HepG2 (cell line): ENCODE data around the gene COA3. TPM values are rescaled to one million over a fixed set of nuclear protein-coding genes. Genes with fewer than 3 reads are reported as not detected.

Experiments
- ATAC-seq: fragments of 200-7000 bp; cut with Tn5 transposase; 3 replicates; pipeline ENCODE4 v1.9.1; 2020; ENCODE audit warnings: mild to moderate bottlenecking, moderate library complexity
- BruUV-seq: library from RNA; stranded (reverse); fragments of 400-500 nt; replicated peaks from 2 replicates; lab custom pipeline; 2021; lab: Mats Ljungman, UMichigan
- CTCF ChIA-PET: fragments of 300-600 bp; formaldehyde crosslinking; extraction: SDS; loops from one replicate; lab custom pipeline; 2021; ENCODE audit warnings: low total read pairs, inconsistent platforms, low intra/inter-chr PET ratio; lab: Yijun Ruan, JAX
- POLR2A ChIA-PET: fragments of 350-600 bp; sonication (Branson Sonifier 250); formaldehyde crosslinking; loops from one replicate; lab custom pipeline; 2020; ENCODE audit warnings: antibody characterized with exemption, inconsistent platforms; lab: Yijun Ruan, JAX
- DNase-seq: peaks from one replicate; pipeline ENCODE4 v3.0.0-alpha.2; 2015; ENCODE audit warnings: low spot score
- FAIRE-seq: peaks from 3 replicates; lab custom pipeline; 2011; peaks lifted over from hg19 to GRCh38; lab: Jason Lieb, UNC
- H2AFZ ChIP-seq: one replicate; pipeline ENCODE4 v1.6.1; 2011; ENCODE audit warnings: low read length, inconsistent platforms
- H3K27ac ChIP-seq: fragments of 300-600 bp; 3 replicates; pipeline ENCODE4 v1.8.0; 2011; ENCODE audit warnings: mixed run types, mild to moderate bottlenecking, mixed read lengths, low read length, inconsistent platforms; ENCODE audit not compliant: insufficient read depth; ENCODE audit errors: extremely low read length
- H3K27me3 ChIP-seq, 2 experiments: fragments of 200-600 bp in 1 of 2; 2 replicates in 1 of 2; 3 replicates in 1 of 2; pipeline versions ENCODE4 v1.6.0 to v1.8.0; 2011; ENCODE audit warnings: low read length in 2 of 2, mild to moderate bottlenecking in 2 of 2, moderate library complexity in 2 of 2, inconsistent platforms in 1 of 2; ENCODE audit not compliant: insufficient read depth in 2 of 2, control insufficient read depth in 1 of 2
- H3K36me3 ChIP-seq, 2 experiments: fragments of 200-600 bp in 1 of 2; replicated peaks in 1 of 2; 2 replicates in 1 of 2; 3 replicates in 1 of 2; pipeline versions ENCODE4 v1.5.1 to v1.8.0; 2011; ENCODE audit warnings: low read length in 2 of 2, inconsistent platforms in 1 of 2; ENCODE audit not compliant: insufficient read depth in 2 of 2, control insufficient read depth in 1 of 2
- H3K4me1 ChIP-seq: 2 replicates; pipeline ENCODE4 v1.5.1; 2012; ENCODE audit warnings: low read length, inconsistent platforms; ENCODE audit not compliant: insufficient read depth
- H3K4me2 ChIP-seq: 2 replicates; pipeline ENCODE4 v1.6.0; 2011; ENCODE audit warnings: low read depth, low read length, inconsistent platforms
- H3K4me3 ChIP-seq, 3 experiments: fragments of 200-600 bp in 1 of 3; sonication (generic), shearing (Covaris generic) in 1 of 3; replicated peaks in 1 of 3; 2 replicates each; pipeline ENCODE4 v1.5.1; 2011 to 2016; ENCODE audit warnings: low read length in 3 of 3, inconsistent platforms in 2 of 3, low read depth in 2 of 3, mild to moderate bottlenecking in 2 of 3, control low read depth in 1 of 3, mixed read lengths in 1 of 3; ENCODE audit not compliant: insufficient read depth in 1 of 3
- H3K79me2 ChIP-seq: one replicate; pipeline ENCODE4 v1.6.1; 2011; ENCODE audit warnings: low read length, inconsistent platforms; ENCODE audit not compliant: insufficient read depth
- H3K9ac ChIP-seq: 2 replicates; pipeline ENCODE4 v1.6.0; 2011; ENCODE audit warnings: mild to moderate bottlenecking, low read depth, low read length, inconsistent platforms; ENCODE audit not compliant: insufficient read depth
- H3K9me3 ChIP-seq: 2 replicates; pipeline ENCODE4 v1.5.1; 2012; ENCODE audit warnings: mild to moderate bottlenecking, low read length
- H4K20me1 ChIP-seq: 2 replicates; pipeline ENCODE4 v1.6.0; 2011; ENCODE audit warnings: inconsistent platforms, mild to moderate bottlenecking, low read length, moderate library complexity; ENCODE audit not compliant: insufficient read depth
- CBX5 ChIP-seq: sonication (generic); formaldehyde crosslinking; IDR thresholded peaks from 2 replicates; pipeline ENCODE4 v1.4.0; 2020; ENCODE audit warnings: missing genetic modification reagents, borderline replicate concordance
- CREM ChIP-seq, 2 experiments: sonication (generic) in 1 of 2; formaldehyde crosslinking in 1 of 2; IDR thresholded peaks; 2 replicates each; pipeline versions ENCODE4 v1.4.0 to v1.6.1; 2016 to 2020; ENCODE audit warnings: antibody characterized with exemption in 1 of 2, mild to moderate bottlenecking in 1 of 2, missing genetic modification reagents in 1 of 2
- DNMT3B ChIP-seq: conservative IDR thresholded peaks from 2 replicates; pipeline ENCODE4 v1.6.1; 2016; ENCODE audit warnings: missing biosample characterization, control low read depth
- ELF3 ChIP-seq: IDR thresholded peaks from 2 replicates; pipeline ENCODE4 v1.6.1; 2016; ENCODE audit warnings: missing genetic modification reagents, missing compliant biosample characterization
- KLF16 ChIP-seq, 2 experiments: sonication (generic) in 1 of 2; formaldehyde crosslinking in 1 of 2; IDR thresholded peaks; 2 replicates each; pipeline versions ENCODE4 v1.6.1 to v1.8.0; 2016 to 2023; ENCODE audit warnings: missing genetic modification reagents in 2 of 2, missing compliant biosample characterization in 1 of 2
- PBX2 ChIP-seq: IDR thresholded peaks from 2 replicates; pipeline ENCODE4 v1.6.1; 2016; ENCODE audit warnings: control low read depth
- PRDM10 ChIP-seq: sonication (generic); formaldehyde crosslinking; IDR thresholded peaks from 2 replicates; pipeline ENCODE4 v1.4.0; 2020; ENCODE audit warnings: low read depth, missing genetic modification reagents
- RXRB ChIP-seq: IDR thresholded peaks from 2 replicates; pipeline ENCODE4 v1.6.1; 2016; ENCODE audit warnings: borderline replicate concordance, missing genetic modification reagents, missing compliant biosample characterization
- SALL1 ChIP-seq: sonication (generic); formaldehyde crosslinking; IDR thresholded peaks from 2 replicates; pipeline ENCODE4 v1.8.0; 2022; ENCODE audit warnings: mild to moderate bottlenecking, missing genetic modification reagents
- SIX1 ChIP-seq: sonication (generic); formaldehyde crosslinking; IDR thresholded peaks from 2 replicates; pipeline ENCODE4 v1.4.0; 2020; ENCODE audit warnings: missing genetic modification reagents, borderline replicate concordance
- ZNF225 ChIP-seq: sonication (generic); formaldehyde crosslinking; IDR thresholded peaks from 2 replicates; pipeline ENCODE4 v1.4.0; 2020; ENCODE audit warnings: mild to moderate bottlenecking, missing genetic modification reagents
- WGBS: methylation state at CpG from one replicate; pipeline ENCODE4 v1.1.6; 2017; ENCODE audit warnings: low lambda C conversion rate; 5-methylcytosine and 5-hydroxymethylcytosine counted together
- in situ Hi-C: cut with HindIII; loops from 2 replicates; pipeline ENCODE4 v1.10.0; 2017; ENCODE audit warnings: low pct_unique_long_range_greater_than_20kb; ENCODE audit not compliant: extremely low pct_ligation_motif_present
- intact Hi-C: fragments of 100-400 bp; cut with micrococcal nuclease; formaldehyde crosslinking; loops from one replicate; pipeline ENCODE4 v1.10.0; 2022; ENCODE audit not compliant: unreplicated experiment
- polyA plus RNA-seq, 8 experiments: library from polyadenylated mRNA; depleted of rRNA in 3 of 8; stranded (reverse) in 7 of 8; unstranded in 1 of 8; fragments of >200 nt; fragmentation: Illumina TruSeq in 4 of 8; extraction: Trizol in 4 of 8; gene quantifications; 2 replicates each; pipeline versions ENCODE4 v1.2.1 to v1.2.3, GENCODE V29; 2011 to 2016; ENCODE audit warnings: low read depth in 4 of 8, missing spikeins in 1 of 8, mixed read lengths in 1 of 8; ENCODE audit not compliant: insufficient read depth in 1 of 8
- total RNA-seq, 5 experiments: library from RNA; depleted of rRNA; stranded (reverse); fragments of >200 nt; fragmentation: Illumina TruSeq; extraction: Trizol; gene quantifications; 2 replicates each; pipeline ENCODE4 v1.2.3, GENCODE V29; 2016; ENCODE audit warnings: low read depth in 1 of 5
- TF ChIP-seq, protein P1 (sequence below): IDR thresholded peaks from 2 replicates; pipeline ENCODE4 v1.6.1; 2018; ENCODE audit warnings: missing genetic modification reagents, mild to moderate bottlenecking, missing compliant biosample characterization
- TF ChIP-seq, protein P2 (sequence below): sonication (generic); formaldehyde crosslinking; IDR thresholded peaks from 2 replicates; pipeline ENCODE4 v1.4.0; 2020; ENCODE audit warnings: missing genetic modification reagents

Gene COA3
- total and polyA plus RNA-seq, 2 of the 13 experiments (the other 11 are each of a cell fraction or from before 2014, with no cell fraction given), result 133 to 202 TPM

DNA sequence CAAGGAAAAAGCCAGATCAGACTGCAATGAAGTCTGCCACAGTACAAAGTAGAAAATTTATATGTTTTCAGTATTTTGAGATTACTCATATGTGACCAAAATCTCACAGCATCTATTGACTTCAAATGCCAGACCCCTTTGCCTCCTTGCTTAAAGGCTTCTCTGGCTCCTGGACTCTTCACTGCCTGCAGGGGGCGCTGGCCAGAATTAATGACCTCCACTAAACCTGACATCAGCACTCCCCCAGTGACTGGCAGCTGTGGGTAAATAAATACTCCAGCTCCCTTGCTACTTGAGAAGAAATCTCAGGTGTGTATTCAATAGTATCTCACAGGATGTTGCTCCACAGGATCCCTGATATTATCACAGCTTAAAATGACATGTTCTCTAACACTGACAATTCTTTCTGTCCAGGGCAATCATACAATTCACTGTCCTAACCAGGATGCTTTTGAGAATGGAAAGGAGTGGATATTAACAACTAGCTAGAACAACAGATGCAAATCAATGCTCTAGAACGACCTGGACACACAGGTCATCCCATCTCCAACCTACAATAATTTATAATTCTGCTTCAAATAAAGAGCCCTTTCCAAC lies 21.5 kb upstream of the COA3 start:
- H3K9me3 ChIP-seq, result no peaks in the 10 kb centered on the region
- FAIRE-seq (peak; percentile 72), ATAC-seq (peak; percentile 67), DNase-seq (peak; percentile 88)
- H3K9ac ChIP-seq, result no peak overlapping the region
- no peak overlapping the region for H2AFZ ChIP-seq
- H3K4me3 ChIP-seq, result no peak overlapping the region
- peaks cover 20% of the 10 kb centered on the region for H3K79me2 ChIP-seq
- 17% methylated on average over 2 of the region's 2 CpGs for WGBS
- ChIA-PET CTCF (interaction anchor here (1.2 to 1.6 kb wide), 3 partner anchors 57 to 118 kb away, joined by 4 to 10 read pairs (median 8); no protein-coding TSS in a partner anchor), POLR2A (interaction anchor here (0.6 to 2.3 kb wide), 8 partner anchors 17 to 94 kb away, joined by 3 to 9 read pairs (median 4); partner anchors contain the start of genes CNTD1, COA3, VPS25 and WNK4)
- BruUV-seq, result no TSS peak
- peaks cover 39 to 62% of the 10 kb centered on the region in 2 experiments for H3K36me3 ChIP-seq
- no peak overlapping the region for H3K4me2 ChIP-seq
- intact Hi-C loops (loop anchor here (1.0 kb wide), 2 partner anchors 99 to 117 kb away; no protein-coding TSS in a partner anchor), in situ Hi-C loops (loop anchor here (10.0 kb wide), 1 partner anchor 105 kb away; no protein-coding TSS in a partner anchor)
- H3K27me3 ChIP-seq, result peaks cover 0 to 7% of the 10 kb centered on the region in 2 experiments; a peak in 1 of 5 replicates
- H4K20me1 ChIP-seq, result no peaks in the 10 kb centered on the region
- H3K27ac ChIP-seq, result no peak overlapping the region
- H3K4me1 ChIP-seq, result peaks cover 35% of the 10 kb centered on the region
- TF ChIP-seq KLF16 (CRISPR knock-in tag; IDR thresholded peaks at IDR 0.05) (no peak; a peak in 1 of 4 replicates), ELF3 (no peak), SIX1 (no peak), CREM (IDR thresholded peaks at IDR 0.05) (no peak; the same call in 1 of the 2 replicates), CREM (CRISPR knock-in tag; IDR thresholded peaks at IDR 0.05) (no peak), CBX5 (CRISPR knock-in tag) (no peak), PRDM10 (no peak), SALL1 (CRISPR knock-in tag) (peak; percentile 49; the same call in 1 of the 2 replicates), PBX2 (CRISPR knock-in tag) (peak; percentile 65; the same call in 1 of the 2 replicates), RXRB (peak; percentile 17; the same call in 1 of the 2 replicates), ZNF225 (no peak), DNMT3B (0 out of 2 replicates have a peak, but pooled peaks have one; percentile 45)
- TF ChIP-seq, protein P1, sequence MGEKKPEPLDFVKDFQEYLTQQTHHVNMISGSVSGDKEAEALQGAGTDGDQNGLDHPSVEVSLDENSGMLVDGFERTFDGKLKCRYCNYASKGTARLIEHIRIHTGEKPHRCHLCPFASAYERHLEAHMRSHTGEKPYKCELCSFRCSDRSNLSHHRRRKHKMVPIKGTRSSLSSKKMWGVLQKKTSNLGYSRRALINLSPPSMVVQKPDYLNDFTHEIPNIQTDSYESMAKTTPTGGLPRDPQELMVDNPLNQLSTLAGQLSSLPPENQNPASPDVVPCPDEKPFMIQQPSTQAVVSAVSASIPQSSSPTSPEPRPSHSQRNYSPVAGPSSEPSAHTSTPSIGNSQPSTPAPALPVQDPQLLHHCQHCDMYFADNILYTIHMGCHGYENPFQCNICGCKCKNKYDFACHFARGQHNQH, result peak; percentile 50; the same call in 1 of the 2 replicates
- TF ChIP-seq, protein P2, sequence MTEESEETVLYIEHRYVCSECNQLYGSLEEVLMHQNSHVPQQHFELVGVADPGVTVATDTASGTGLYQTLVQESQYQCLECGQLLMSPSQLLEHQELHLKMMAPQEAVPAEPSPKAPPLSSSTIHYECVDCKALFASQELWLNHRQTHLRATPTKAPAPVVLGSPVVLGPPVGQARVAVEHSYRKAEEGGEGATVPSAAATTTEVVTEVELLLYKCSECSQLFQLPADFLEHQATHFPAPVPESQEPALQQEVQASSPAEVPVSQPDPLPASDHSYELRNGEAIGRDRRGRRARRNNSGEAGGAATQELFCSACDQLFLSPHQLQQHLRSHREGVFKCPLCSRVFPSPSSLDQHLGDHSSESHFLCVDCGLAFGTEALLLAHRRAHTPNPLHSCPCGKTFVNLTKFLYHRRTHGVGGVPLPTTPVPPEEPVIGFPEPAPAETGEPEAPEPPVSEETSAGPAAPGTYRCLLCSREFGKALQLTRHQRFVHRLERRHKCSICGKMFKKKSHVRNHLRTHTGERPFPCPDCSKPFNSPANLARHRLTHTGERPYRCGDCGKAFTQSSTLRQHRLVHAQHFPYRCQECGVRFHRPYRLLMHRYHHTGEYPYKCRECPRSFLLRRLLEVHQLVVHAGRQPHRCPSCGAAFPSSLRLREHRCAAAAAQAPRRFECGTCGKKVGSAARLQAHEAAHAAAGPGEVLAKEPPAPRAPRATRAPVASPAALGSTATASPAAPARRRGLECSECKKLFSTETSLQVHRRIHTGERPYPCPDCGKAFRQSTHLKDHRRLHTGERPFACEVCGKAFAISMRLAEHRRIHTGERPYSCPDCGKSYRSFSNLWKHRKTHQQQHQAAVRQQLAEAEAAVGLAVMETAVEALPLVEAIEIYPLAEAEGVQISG, result peak; percentile 75
